Measurements from ENCODE around the gene CXCR5. TPM values are rescaled to one million over a fixed set of nuclear protein-coding genes. Genes with fewer than 3 reads are reported as not detected.

CXCR5 gene, protein sequence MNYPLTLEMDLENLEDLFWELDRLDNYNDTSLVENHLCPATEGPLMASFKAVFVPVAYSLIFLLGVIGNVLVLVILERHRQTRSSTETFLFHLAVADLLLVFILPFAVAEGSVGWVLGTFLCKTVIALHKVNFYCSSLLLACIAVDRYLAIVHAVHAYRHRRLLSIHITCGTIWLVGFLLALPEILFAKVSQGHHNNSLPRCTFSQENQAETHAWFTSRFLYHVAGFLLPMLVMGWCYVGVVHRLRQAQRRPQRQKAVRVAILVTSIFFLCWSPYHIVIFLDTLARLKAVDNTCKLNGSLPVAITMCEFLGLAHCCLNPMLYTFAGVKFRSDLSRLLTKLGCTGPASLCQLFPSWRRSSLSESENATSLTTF
- not detected in 2 replicates for total RNA-seq

DNA sequence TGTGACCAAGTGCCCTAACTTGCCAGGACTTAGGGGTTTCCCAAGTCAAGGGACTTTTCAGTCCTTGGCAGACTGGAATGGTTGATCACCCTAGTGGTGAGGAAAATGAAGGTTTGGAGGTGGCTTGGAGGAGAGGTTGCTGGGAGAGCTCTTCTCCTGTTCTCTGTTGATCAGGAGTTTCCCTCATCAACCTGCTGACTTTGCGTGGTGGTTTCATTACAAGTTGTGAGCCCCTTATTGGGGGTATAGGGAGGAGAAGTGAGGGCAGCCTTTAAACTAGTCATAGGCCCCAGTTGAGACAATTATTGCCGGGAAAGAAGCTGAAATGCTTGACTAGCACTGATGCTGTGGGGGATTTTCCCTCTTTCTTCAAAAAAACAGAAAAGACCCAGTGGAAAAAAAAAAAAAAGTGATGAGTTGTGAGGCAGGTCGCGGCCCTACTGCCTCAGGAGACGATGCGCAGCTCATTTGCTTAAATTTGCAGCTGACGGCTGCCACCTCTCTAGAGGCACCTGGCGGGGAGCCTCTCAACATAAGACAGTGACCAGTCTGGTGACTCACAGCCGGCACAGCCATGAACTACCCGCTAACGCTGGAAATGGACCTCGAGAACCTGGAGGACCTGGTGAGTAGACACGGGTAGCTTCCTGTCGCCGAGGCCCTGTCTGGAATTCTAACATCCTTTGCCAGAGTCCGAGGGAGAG is at the start of gene CXCR5:
TSS of gene CXCR5 (plus strand) at position 525 of the 704 bp plus-strand sequence. CDS start at position 575, 50 bp downstream.

Other genes starting within 250 kb of the CXCR5 start
- not detected in 2 replicates for gene TREH, start 204.2 kb upstream of the CXCR5 start, total RNA-seq
- gene DDX6, start 92.7 kb upstream of the CXCR5 start, total RNA-seq = 130 and 153 TPM in 2 replicates
- 59.4 and 59.8 TPM in 2 replicates for gene BCL9L, start 42.0 kb downstream of the CXCR5 start, total RNA-seq
- not detected in 2 replicates for gene UPK2, start 72.4 kb downstream of the CXCR5 start, total RNA-seq
- gene FOXR1, start 87.9 kb downstream of the CXCR5 start, total RNA-seq = not detected in 2 replicates
- 15.1 and 19.9 TPM in 2 replicates for gene CENATAC, start 114.2 kb downstream of the CXCR5 start, total RNA-seq
- 196 and 318 TPM in 2 replicates for gene RPS25, start 134.5 kb downstream of the CXCR5 start, total RNA-seq
- gene TRAPPC4, start 134.9 kb downstream of the CXCR5 start, total RNA-seq = 71.3 and 76.6 TPM in 2 replicates
- gene SLC37A4, start 147.0 kb downstream of the CXCR5 start, total RNA-seq = 9.2 and 10.3 TPM in 2 replicates
- 152 and 198 TPM in 2 replicates for gene HYOU1, start 173.3 kb downstream of the CXCR5 start, total RNA-seq
- gene VPS11, start 183.9 kb downstream of the CXCR5 start, total RNA-seq = 27.8 and 35.3 TPM in 2 replicates
- gene HMBS, start 201.0 kb downstream of the CXCR5 start, total RNA-seq = 7.7 and 12.6 TPM in 2 replicates
- 37.1 and 42.5 TPM in 2 replicates for gene DPAGT1, start 218.0 kb downstream of the CXCR5 start, total RNA-seq
- gene C2CD2L, start 223.5 kb downstream of the CXCR5 start, total RNA-seq = 4.1 and 8.5 TPM in 2 replicates
- gene HINFP, start 237.7 kb downstream of the CXCR5 start, total RNA-seq = 17.1 and 21.2 TPM in 2 replicates